GM21367 (cell line): ENCODE measurements around the gene HSF2.

Source experiments
- ATAC-seq: cut with Tn5 transposase; IDR thresholded peaks from one replicate; pipeline ENCODE4 v1.9.1; 2021; ENCODE audit not compliant: unreplicated experiment

The HSF2 gene

GRCh38 chr6:122399055-122399347, 451 bp upstream of the HSF2 start:
- no peak for ATAC-seq

GRCh38 chr6:122400121-122400450, 634 bp downstream of the HSF2 start:
- peak; percentile 8 for ATAC-seq

- no peak for ATAC-seq
These were observed 1.1 kb downstream of the HSF2 start for GRCh38 chr6:122400462-122401089.

- no peak for ATAC-seq
These were observed 1.7 kb downstream of the HSF2 start for GRCh38 chr6:122401104-122401503.

GRCh38 chr6:122404444-122404843, 5.0 kb downstream of the HSF2 start:
- no peak for ATAC-seq

- ATAC-seq = no peak
These were observed 6.0 kb downstream of the HSF2 start for GRCh38 chr6:122405417-122405816.

GRCh38 chr6:122406187-122406586, 6.7 kb downstream of the HSF2 start:
- no peak for ATAC-seq

- ATAC-seq = no peak
These were observed 8.3 kb downstream of the HSF2 start for GRCh38 chr6:122407712-122408111.

- no peak for ATAC-seq
These were observed 8.8 kb downstream of the HSF2 start for GRCh38 chr6:122408240-122408639.

- no peak for ATAC-seq
These were observed 9.4 kb downstream of the HSF2 start for GRCh38 chr6:122408702-122409458.

- ATAC-seq = no peak
These were observed 12.5 kb downstream of the HSF2 start for GRCh38 chr6:122412001-122412400.

- ATAC-seq = no peak
These were observed 17.4 kb downstream of the HSF2 start for GRCh38 chr6:122416825-122417224.

- ATAC-seq = no peak
These were observed 22.6 kb downstream of the HSF2 start for GRCh38 chr6:122422003-122422402.

GRCh38 chr6:122422614-122423267, 23.3 kb downstream of the HSF2 start:
- peak; percentile 63 for ATAC-seq

- no peak for ATAC-seq
These were observed 24.3 kb downstream of the HSF2 start for GRCh38 chr6:122423734-122424133.

GRCh38 chr6:122426597-122426996, 27.1 kb downstream of the HSF2 start:
- ATAC-seq = no peak

GRCh38 chr6:122428781-122429180, 29.3 kb downstream of the HSF2 start:
- ATAC-seq = no peak

GRCh38 chr6:122429323-122429722, 29.9 kb downstream of the HSF2 start:
- no peak for ATAC-seq

- no peak for ATAC-seq
These were observed 32.3 kb downstream of the HSF2 start for GRCh38 chr6:122431780-122432179.

- no peak for ATAC-seq
These were observed 33.4 kb downstream of the HSF2 start for GRCh38 chr6:122432816-122433215.

GRCh38 chr6:122438975-122439374, 39.5 kb downstream of the HSF2 start:
- ATAC-seq = no peak

GRCh38 chr6:122445274-122445673, 45.8 kb downstream of the HSF2 start:
- no peak for ATAC-seq

- no peak for ATAC-seq
These were observed 49.6 kb downstream of the HSF2 start for GRCh38 chr6:122449069-122449468.
